ENCODE results near the gene NAIF1. TPM values are rescaled to one million over a fixed set of nuclear protein-coding genes. Genes with fewer than 3 reads are reported as not detected.

The NAIF1 gene
- total RNA-seq, 1 experiment from 2014 or later, result 11.0 TPM

DNA sequence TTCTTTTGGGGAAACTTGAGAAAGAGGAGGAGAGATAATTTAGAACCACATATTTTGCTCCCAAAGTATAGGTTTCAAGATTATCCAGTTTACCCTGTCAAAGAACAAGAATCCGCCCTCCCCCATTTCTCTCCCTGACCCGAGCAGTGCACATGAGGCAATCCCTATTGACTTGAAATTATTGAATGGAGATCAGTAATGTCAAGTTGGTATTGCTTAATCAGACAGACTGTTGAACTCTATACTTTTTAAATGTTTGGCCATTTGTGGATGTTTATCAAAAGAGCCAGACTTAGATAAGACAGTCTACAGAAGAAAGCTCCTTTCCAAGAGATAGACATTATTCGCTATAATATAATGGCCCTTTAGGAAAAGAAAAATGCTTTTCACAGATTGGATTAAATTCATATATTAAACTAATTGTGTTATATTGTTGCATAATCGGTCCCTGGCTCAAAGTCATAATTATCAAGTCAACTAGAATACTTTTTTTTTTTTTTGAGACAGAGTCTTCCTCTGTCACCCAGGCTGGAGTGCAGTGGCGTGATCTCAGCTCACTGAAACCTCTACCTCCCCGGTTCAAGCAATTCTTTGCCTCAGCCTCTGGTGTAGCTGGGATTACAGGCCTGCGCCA, 6.2 kb upstream of the NAIF1 start:
- H4K20me1 ChIP-seq (ENCODE audit: insufficient read depth), result no peaks in the 10 kb centered on the region
- BruUV-seq (replicated peaks), result no TSS peak
- H3K4me3 ChIP-seq (replicated peaks in 1 of 2; ENCODE audit: low read depth in 1 of 2, low read length in 2 of 2), result no peak overlapping the region
- H3K9ac ChIP-seq (ENCODE audit: low read length), result no peak overlapping the region
- ChIA-PET POLR2A (interaction anchor here (1.1 to 1.3 kb wide), 2 partner anchors 22 to 44 kb away, joined by 3 to 5 read pairs; no protein-coding TSS in a partner anchor), CTCF (interaction anchor here (0.6 kb wide), 2 partner anchors 35 to 191 kb away, joined by 3 read pairs; no protein-coding TSS in a partner anchor), RAD21 (ENCODE audit: low non-redundant PET in 1 of 2, low total read pairs in 2 of 2, uncharacterized antibody in 2 of 2, unreplicated experiment in 2 of 2) (no interaction called here)
- ATAC-seq (no peak), DNase-seq (ENCODE audit: low read depth, low spot score) (no peak)
- H2AFZ ChIP-seq (ENCODE audit: low read depth, low read length, poor library complexity, severe bottlenecking), result no peak overlapping the region
- peak overlapping the region; percentile 56; the same call in 1 of the 2 replicates for H3K27ac ChIP-seq (ENCODE audit: low read depth, low read length)
- TF ChIP-seq POLR2AphosphoS5 (IDR thresholded peaks at IDR 0.05; ENCODE audit: low read depth, low read length) (no peak), EZH2 (IDR thresholded peaks at IDR 0.05) (no peak), ZFX (IDR thresholded peaks at IDR 0.05) (no peak), CBX3 (IDR thresholded peaks at IDR 0.05; ENCODE audit: low read depth) (no peak), TCF7L2 (IDR thresholded peaks at IDR 0.05; ENCODE audit: borderline replicate concordance, extremely low read depth, insufficient read depth, insufficient read length) (no peak), EZH2phosphoT487 (IDR thresholded peaks at IDR 0.05; ENCODE audit: borderline replicate concordance) (no peak), RAD21 (IDR thresholded peaks at IDR 0.05; ENCODE audit: low read depth) (no peak), CEBPB (IDR thresholded peaks at IDR 0.05; ENCODE audit: low read depth) (no peak), SRF (IDR thresholded peaks at IDR 0.05; ENCODE audit: low read depth) (no peak), ZBTB33 (IDR thresholded peaks at IDR 0.05; ENCODE audit: extremely low read depth, insufficient replicate concordance, low read length) (no peak), FOSL1 (IDR thresholded peaks at IDR 0.05; ENCODE audit: low read depth) (no peak), POLR2A (IDR thresholded peaks at IDR 0.05; ENCODE audit: borderline replicate concordance, extremely low read depth, insufficient read depth, insufficient read length) (no peak), EGR1 (IDR thresholded peaks at IDR 0.05; ENCODE audit: low read depth) (no peak), ZNF274 (IDR thresholded peaks at IDR 0.05; ENCODE audit: low read depth, low read length) (no peak), ELF1 (IDR thresholded peaks at IDR 0.05; ENCODE audit: borderline replicate concordance, low read depth) (no peak)
- TF ChIP-seq, protein P1, sequence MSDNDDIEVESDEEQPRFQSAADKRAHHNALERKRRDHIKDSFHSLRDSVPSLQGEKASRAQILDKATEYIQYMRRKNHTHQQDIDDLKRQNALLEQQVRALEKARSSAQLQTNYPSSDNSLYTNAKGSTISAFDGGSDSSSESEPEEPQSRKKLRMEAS (IDR thresholded peaks at IDR 0.05), result no peak
- TF ChIP-seq, protein P2, sequence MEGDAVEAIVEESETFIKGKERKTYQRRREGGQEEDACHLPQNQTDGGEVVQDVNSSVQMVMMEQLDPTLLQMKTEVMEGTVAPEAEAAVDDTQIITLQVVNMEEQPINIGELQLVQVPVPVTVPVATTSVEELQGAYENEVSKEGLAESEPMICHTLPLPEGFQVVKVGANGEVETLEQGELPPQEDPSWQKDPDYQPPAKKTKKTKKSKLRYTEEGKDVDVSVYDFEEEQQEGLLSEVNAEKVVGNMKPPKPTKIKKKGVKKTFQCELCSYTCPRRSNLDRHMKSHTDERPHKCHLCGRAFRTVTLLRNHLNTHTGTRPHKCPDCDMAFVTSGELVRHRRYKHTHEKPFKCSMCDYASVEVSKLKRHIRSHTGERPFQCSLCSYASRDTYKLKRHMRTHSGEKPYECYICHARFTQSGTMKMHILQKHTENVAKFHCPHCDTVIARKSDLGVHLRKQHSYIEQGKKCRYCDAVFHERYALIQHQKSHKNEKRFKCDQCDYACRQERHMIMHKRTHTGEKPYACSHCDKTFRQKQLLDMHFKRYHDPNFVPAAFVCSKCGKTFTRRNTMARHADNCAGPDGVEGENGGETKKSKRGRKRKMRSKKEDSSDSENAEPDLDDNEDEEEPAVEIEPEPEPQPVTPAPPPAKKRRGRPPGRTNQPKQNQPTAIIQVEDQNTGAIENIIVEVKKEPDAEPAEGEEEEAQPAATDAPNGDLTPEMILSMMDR (IDR thresholded peaks at IDR 0.05 in 2 of 3, conservative IDR thresholded peaks at IDR 0.05 in 1 of 3; ENCODE audit: borderline replicate concordance in 1 of 3, insufficient read depth in 1 of 3, low read depth in 2 of 3, low read length in 2 of 3), result no peak
- intact Hi-C loops (cut with micrococcal nuclease), result no loop called here
- H3K36me3 ChIP-seq (ENCODE audit: control insufficient read depth in 1 of 2, insufficient read depth in 2 of 2, low read length in 2 of 2), result no peaks in the 10 kb centered on the region; a peak in 1 of 4 replicates
- no peaks in the 10 kb centered on the region for H3K9me3 ChIP-seq (ENCODE audit: control insufficient read depth in 1 of 2, insufficient read depth in 1 of 2, low read depth in 1 of 2, low read length in 2 of 2)
- H3K79me2 ChIP-seq (ENCODE audit: insufficient read depth, low read length), result peaks cover 93% of the 10 kb centered on the region
- no peaks in the 10 kb centered on the region for H3K9me2 ChIP-seq (ENCODE audit: insufficient read depth)
- peaks cover 49 to 53% of the 10 kb centered on the region in 2 experiments for H3K4me1 ChIP-seq (ENCODE audit: control insufficient read depth in 1 of 2, insufficient read depth in 2 of 2, low read length in 2 of 2)
- H3K4me2 ChIP-seq (ENCODE audit: low read length), result no peak overlapping the region
- H3K27me3 ChIP-seq (ENCODE audit: insufficient read depth, low read length), result no peaks in the 10 kb centered on the region

Measured in HCT116 (cell line).